Upper lobe of left lung (tissue), 4 donors: Measurements from ENCODE around the gene EPHB1.

Experiments
- CTCF ChIP-seq, 6 experiments: fragments of 450-650 bp in 4 of 6; fragments of 200-600 bp in 2 of 6; sonication (generic) in 2 of 6; IDR thresholded peaks; one replicate each; pipeline ENCODE4 v1.5.1; 2016 to 2019; ENCODE audit warnings: antibody characterized with exemption in 6 of 6
- POLR2A ChIP-seq, 4 donors: fragments of 450-650 bp; IDR thresholded peaks; one replicate each; pipeline ENCODE4 v1.5.1; 2016 to 2017; ENCODE audit warnings: antibody characterized with exemption in 4 of 4, mild to moderate bottlenecking in 2 of 4
- POLR2AphosphoS5 ChIP-seq, 2 donors: sonication (generic); formaldehyde crosslinking; IDR thresholded peaks; one replicate each; pipeline ENCODE4 v1.5.1; 2017; ENCODE audit warnings: antibody characterized with exemption in 2 of 2

GRCh38 chr3:134768837-134769236 lies 26.2 kb upstream of the EPHB1 start:
- TF ChIP-seq POLR2A (IDR thresholded peaks at IDR 0.05), result no peak
- no peak for TF ChIP-seq CTCF (IDR thresholded peaks at IDR 0.05)
- no peak for TF ChIP-seq POLR2AphosphoS5 (IDR thresholded peaks at IDR 0.05)
